ENCODE measurements around the gene SEMA6C.

GRCh38 chr1:151193304-151193703 is 46.9 kb upstream of the SEMA6C start:
- TF ChIP-seq CTCF (conservative IDR thresholded peaks at IDR 0.05; ENCODE audit: low read length) (no peak), EZH2phosphoT487 (IDR thresholded peaks at IDR 0.05; ENCODE audit: borderline replicate concordance) (no peak)

Data from Loucy (cell line).